ENCODE results near the gene SHISAL2A. TPM values are rescaled to one million over a fixed set of nuclear protein-coding genes. Genes with fewer than 3 reads are reported as not detected.

The SHISAL2A gene
- total and polyA plus RNA-seq, 2 of the 13 experiments (the other 11 are each of a cell fraction or from before 2014, with no cell fraction given) = not detected

GRCh38 chr1:52691821-52692220, 58.9 kb downstream of the SHISAL2A start:
- in situ Hi-C loops (cut with HindIII; ENCODE audit: extremely low pct_ligation_motif_present, low pct_unique_long_range_greater_than_20kb) = no loop called here

GRCh38 chr1:52692697-52693096, 59.7 kb downstream of the SHISAL2A start:
- ATAC-seq (no peak), FAIRE-seq (no peak), DNase-seq (ENCODE audit: low spot score) (no peak)
- peaks cover 37% of the 10 kb centered on the region for H3K79me2 ChIP-seq (ENCODE audit: insufficient read depth, low read length)
- peaks cover 22% of the 10 kb centered on the region for H3K4me1 ChIP-seq (ENCODE audit: insufficient read depth, low read length)
- BruUV-seq (replicated peaks) = no TSS peak
- intact Hi-C loops (cut with micrococcal nuclease; ENCODE audit: unreplicated experiment) = no loop called here
- WGBS (ENCODE audit: low lambda C conversion rate) = 100% methylated on average over 4 of the region's 4 CpGs
- no peak overlapping the region for H3K4me3 ChIP-seq (replicated peaks in 1 of 3; ENCODE audit: insufficient read depth in 1 of 3, low read depth in 2 of 3, low read length in 3 of 3)
- no peak overlapping the region for H3K4me2 ChIP-seq (ENCODE audit: low read depth, low read length)
- H3K27me3 ChIP-seq (ENCODE audit: control insufficient read depth in 1 of 2, insufficient read depth in 2 of 2, low read length in 2 of 2) = no peaks in the 10 kb centered on the region
- in situ Hi-C loops (cut with HindIII; ENCODE audit: extremely low pct_ligation_motif_present, low pct_unique_long_range_greater_than_20kb) = no loop called here
- no peak overlapping the region for H2AFZ ChIP-seq (ENCODE audit: low read length)
- peaks cover 17 to 40% of the 10 kb centered on the region in 2 experiments for H3K36me3 ChIP-seq (replicated peaks in 1 of 2; ENCODE audit: control insufficient read depth in 1 of 2, insufficient read depth in 2 of 2, low read length in 2 of 2)
- POLR2A ChIA-PET = no interaction called here
- no peak overlapping the region for H3K27ac ChIP-seq (ENCODE audit: extremely low read length, insufficient read depth, low read length)
- H3K9me3 ChIP-seq (ENCODE audit: low read length) = no peaks in the 10 kb centered on the region
- H4K20me1 ChIP-seq (ENCODE audit: insufficient read depth, low read length) = no peaks in the 10 kb centered on the region
- H3K9ac ChIP-seq (ENCODE audit: insufficient read depth, low read depth, low read length) = no peak overlapping the region
- CTCF ChIA-PET (ENCODE audit: low intra/inter-chr PET ratio, low total read pairs) = no interaction called here
- TF ChIP-seq NBN (conservative IDR thresholded peaks at IDR 0.05) (no peak), STAT5B (CRISPR knock-in tag; IDR thresholded peaks at IDR 0.05) (no peak), ZBTB43 (CRISPR knock-in tag; conservative IDR thresholded peaks at IDR 0.05) (no peak), KAT8 (CRISPR knock-in tag; IDR thresholded peaks at IDR 0.05) (no peak), REST (IDR thresholded peaks at IDR 0.05; ENCODE audit: borderline replicate concordance in 1 of 2, low read depth in 1 of 2, low read length in 2 of 2) (no peak), ZNF839 (CRISPR knock-in tag; IDR thresholded peaks at IDR 0.05; ENCODE audit: borderline replicate concordance) (no peak), AHR (CRISPR knock-in tag; IDR thresholded peaks at IDR 0.05) (no peak), ZBTB38 (CRISPR knock-in tag; IDR thresholded peaks at IDR 0.05) (no peak), ZNF598 (CRISPR knock-in tag; IDR thresholded peaks at IDR 0.05; ENCODE audit: borderline replicate concordance) (no peak), ELK4 (CRISPR knock-in tag; IDR thresholded peaks at IDR 0.05; ENCODE audit: borderline replicate concordance) (no peak), ETV5 (CRISPR knock-in tag; IDR thresholded peaks at IDR 0.05; ENCODE audit: borderline replicate concordance) (no peak), RFXANK (CRISPR knock-in tag; IDR thresholded peaks at IDR 0.05) (no peak), ATF1 (CRISPR knock-in tag; IDR thresholded peaks at IDR 0.05) (no peak), ETV6 (CRISPR knock-in tag; conservative IDR thresholded peaks at IDR 0.05) (no peak)

More at GRCh38 chr1:52691821-52692220, 58.9 kb downstream of the SHISAL2A start:
- TF ChIP-seq ZNF644 (CRISPR knock-in tag; IDR thresholded peaks at IDR 0.05; ENCODE audit: low read depth) (no peak), HOXA5 (CRISPR knock-in tag; IDR thresholded peaks at IDR 0.05) (no peak)
- POLR2A ChIA-PET = no interaction called here
- H3K27ac ChIP-seq (ENCODE audit: extremely low read length, insufficient read depth, low read length) = no peak overlapping the region
- CTCF ChIA-PET (ENCODE audit: low intra/inter-chr PET ratio, low total read pairs) = no interaction called here
- peaks cover 14% of the 10 kb centered on the region for H3K4me1 ChIP-seq (ENCODE audit: insufficient read depth, low read length)
- H4K20me1 ChIP-seq (ENCODE audit: insufficient read depth, low read length) = no peaks in the 10 kb centered on the region
- H3K27me3 ChIP-seq (ENCODE audit: control insufficient read depth in 1 of 2, insufficient read depth in 2 of 2, low read length in 2 of 2) = no peaks in the 10 kb centered on the region
- no peak overlapping the region for H3K4me2 ChIP-seq (ENCODE audit: low read depth, low read length)
- no peak overlapping the region for H2AFZ ChIP-seq (ENCODE audit: low read length)
- H3K4me3 ChIP-seq (replicated peaks in 1 of 3; ENCODE audit: insufficient read depth in 1 of 3, low read depth in 2 of 3, low read length in 3 of 3) = no peak overlapping the region
- ATAC-seq (no peak), DNase-seq (ENCODE audit: low spot score) (no peak), FAIRE-seq (no peak)
- peaks cover 20 to 49% of the 10 kb centered on the region in 2 experiments for H3K36me3 ChIP-seq (replicated peaks in 1 of 2; ENCODE audit: control insufficient read depth in 1 of 2, insufficient read depth in 2 of 2, low read length in 2 of 2)
- WGBS (ENCODE audit: low lambda C conversion rate) = 93% methylated on average over 3 of the region's 3 CpGs
- no TSS peak for BruUV-seq (replicated peaks)
- H3K9ac ChIP-seq (ENCODE audit: insufficient read depth, low read depth, low read length) = no peak overlapping the region
- H3K9me3 ChIP-seq (ENCODE audit: low read length) = no peaks in the 10 kb centered on the region
- peaks cover 30% of the 10 kb centered on the region for H3K79me2 ChIP-seq (ENCODE audit: insufficient read depth, low read length)
- intact Hi-C loops (cut with micrococcal nuclease; ENCODE audit: unreplicated experiment) = no loop called here

All from HepG2 (cell line).